Neutrophil (primary cell): ENCODE measurements around the gene SERPINB10.

Experiments used
- H3K27ac ChIP-seq: fragments of 200-600 bp; sonication (generic); 2 replicates; pipeline ENCODE4 v1.5.1; 2016; ENCODE audit warnings: mild to moderate bottlenecking, moderate library complexity
- H3K27me3 ChIP-seq: fragments of 200-600 bp; sonication (generic); 2 replicates; pipeline ENCODE4 v1.6.0; 2016; ENCODE audit warnings: mild to moderate bottlenecking
- H3K36me3 ChIP-seq: fragments of 200-600 bp; sonication (generic); 2 replicates; pipeline ENCODE4 v1.5.1; 2017
- H3K4me1 ChIP-seq, 2 experiments: fragments of 200-600 bp in 1 of 2; sonication (generic) in 1 of 2; 1 replicate in 1 of 2; 2 replicates in 1 of 2; pipeline versions ENCODE4 v1.5.1 to v1.6.1; 2013 to 2016; ENCODE audit warnings: low read depth in 1 of 2, low read length in 1 of 2, mild to moderate bottlenecking in 1 of 2, moderate library complexity in 1 of 2; ENCODE audit not compliant: control insufficient read depth in 1 of 2, insufficient read depth in 1 of 2
- H3K4me3 ChIP-seq, 2 experiments: fragments of 200-600 bp in 1 of 2; sonication (generic) in 1 of 2; 1 replicate in 1 of 2; 2 replicates in 1 of 2; pipeline ENCODE4 v1.5.1; 2013 to 2016; ENCODE audit warnings: low read depth in 1 of 2, low read length in 1 of 2, mild to moderate bottlenecking in 1 of 2, moderate library complexity in 1 of 2
- H3K9me3 ChIP-seq: fragments of 200-600 bp; sonication (generic); 2 replicates; pipeline ENCODE4 v1.5.1; 2016
- CTCF ChIP-seq: fragments of 200-600 bp; sonication (generic); IDR thresholded peaks from 2 replicates; pipeline ENCODE4 v1.5.1; 2016; ENCODE audit warnings: antibody characterized with exemption

The SERPINB10 gene

GRCh38 chr18:63899206-63899605 is 8.6 kb upstream of the SERPINB10 start:
- Histone ChIP-seq H3K4me1 (peaks cover 36 to 38% of the 10 kb centered on the region in 2 experiments), H3K27ac (no peak overlapping the region), H3K4me3 (no peak overlapping the region), H3K9me3 (no peaks in the 10 kb centered on the region), H3K27me3 (no peaks in the 10 kb centered on the region), H3K36me3 (peaks cover 14% of the 10 kb centered on the region)
- no peak for TF ChIP-seq CTCF

GRCh38 chr18:63903851-63904570 is 3.7 kb upstream of the SERPINB10 start:
- no peak overlapping the region for H3K27ac ChIP-seq
- TF ChIP-seq CTCF, result no peak
- H3K9me3 ChIP-seq, result no peaks in the 10 kb centered on the region
- peaks cover 31 to 36% of the 10 kb centered on the region in 2 experiments for H3K4me1 ChIP-seq
- H3K36me3 ChIP-seq, result peaks cover 14% of the 10 kb centered on the region
- no peak overlapping the region for H3K4me3 ChIP-seq
- H3K27me3 ChIP-seq, result no peaks in the 10 kb centered on the region

- no peak overlapping the region for H3K27ac ChIP-seq
- no peaks in the 10 kb centered on the region for H3K9me3 ChIP-seq
- H3K36me3 ChIP-seq, result peaks cover 14% of the 10 kb centered on the region
- H3K4me3 ChIP-seq, result no peak overlapping the region
- H3K27me3 ChIP-seq, result no peaks in the 10 kb centered on the region
- H3K4me1 ChIP-seq, result peaks cover 38 to 43% of the 10 kb centered on the region in 2 experiments
- TF ChIP-seq CTCF, result no peak
Measured at GRCh38 chr18:63904694-63905093, 3.1 kb upstream of the SERPINB10 start.

GRCh38 chr18:63905361-63905760 is 2.4 kb upstream of the SERPINB10 start:
- H3K27ac ChIP-seq, result peak overlapping the region; percentile 11
- H3K9me3 ChIP-seq, result no peaks in the 10 kb centered on the region
- H3K36me3 ChIP-seq, result peaks cover 14% of the 10 kb centered on the region
- TF ChIP-seq CTCF, result no peak
- H3K27me3 ChIP-seq, result no peaks in the 10 kb centered on the region
- no peak overlapping the region for H3K4me3 ChIP-seq
- peaks cover 45 to 50% of the 10 kb centered on the region in 2 experiments for H3K4me1 ChIP-seq

- peaks cover 14% of the 10 kb centered on the region for H3K36me3 ChIP-seq
- no peak for TF ChIP-seq CTCF
- peak overlapping the region; percentile 11 for H3K27ac ChIP-seq
- H3K27me3 ChIP-seq, result no peaks in the 10 kb centered on the region
- H3K9me3 ChIP-seq, result no peaks in the 10 kb centered on the region
- H3K4me1 ChIP-seq, result peaks cover 50 to 57% of the 10 kb centered on the region in 2 experiments
- no peak overlapping the region for H3K4me3 ChIP-seq
Measured at GRCh38 chr18:63906056-63906455, 1.7 kb upstream of the SERPINB10 start.
